B cell (primary cell): ENCODE measurements around the gene FRMPD1.

ENCODE experiments used
- EZH2 ChIP-seq: IDR thresholded peaks from 2 replicates; pipeline ENCODE4 v1.6.1; 2012; ENCODE audit warnings: borderline replicate concordance, low read depth, mild to moderate bottlenecking, moderate library complexity, low read length; ENCODE audit not compliant: insufficient read depth, poor library complexity, severe bottlenecking
- TF ChIP-seq, protein P1 (sequence below): fragments of 200-600 bp; IDR thresholded peaks from one replicate; pipeline ENCODE4 v1.8.0; 2022; ENCODE audit warnings: antibody characterized with exemption, mild to moderate bottlenecking

- TF ChIP-seq, protein P1, sequence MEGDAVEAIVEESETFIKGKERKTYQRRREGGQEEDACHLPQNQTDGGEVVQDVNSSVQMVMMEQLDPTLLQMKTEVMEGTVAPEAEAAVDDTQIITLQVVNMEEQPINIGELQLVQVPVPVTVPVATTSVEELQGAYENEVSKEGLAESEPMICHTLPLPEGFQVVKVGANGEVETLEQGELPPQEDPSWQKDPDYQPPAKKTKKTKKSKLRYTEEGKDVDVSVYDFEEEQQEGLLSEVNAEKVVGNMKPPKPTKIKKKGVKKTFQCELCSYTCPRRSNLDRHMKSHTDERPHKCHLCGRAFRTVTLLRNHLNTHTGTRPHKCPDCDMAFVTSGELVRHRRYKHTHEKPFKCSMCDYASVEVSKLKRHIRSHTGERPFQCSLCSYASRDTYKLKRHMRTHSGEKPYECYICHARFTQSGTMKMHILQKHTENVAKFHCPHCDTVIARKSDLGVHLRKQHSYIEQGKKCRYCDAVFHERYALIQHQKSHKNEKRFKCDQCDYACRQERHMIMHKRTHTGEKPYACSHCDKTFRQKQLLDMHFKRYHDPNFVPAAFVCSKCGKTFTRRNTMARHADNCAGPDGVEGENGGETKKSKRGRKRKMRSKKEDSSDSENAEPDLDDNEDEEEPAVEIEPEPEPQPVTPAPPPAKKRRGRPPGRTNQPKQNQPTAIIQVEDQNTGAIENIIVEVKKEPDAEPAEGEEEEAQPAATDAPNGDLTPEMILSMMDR, result no peak
- no peak for TF ChIP-seq EZH2
Measured at GRCh38 chr9:37639841-37640240, 10.9 kb upstream of the FRMPD1 start.
